GM19467 (cell line): ENCODE measurements around the gene GHRHR.

Experiments used
- ATAC-seq: cut with Tn5 transposase; IDR thresholded peaks from one replicate; pipeline ENCODE4 v1.9.1; 2021; ENCODE audit warnings: mild to moderate bottlenecking, moderate library complexity; ENCODE audit not compliant: unreplicated experiment

Gene GHRHR

GRCh38 chr7:30983914-30984247 lies 20.1 kb downstream of the GHRHR start:
- ATAC-seq: no peak

- no peak for ATAC-seq
These were observed 20.8 kb downstream of the GHRHR start for GRCh38 chr7:30984359-30985107.

- ATAC-seq: no peak
These were observed 22.0 kb downstream of the GHRHR start for GRCh38 chr7:30985756-30986155.

- no peak for ATAC-seq
These were observed 22.6 kb downstream of the GHRHR start for GRCh38 chr7:30986331-30986730.

- no peak for ATAC-seq
These were observed 23.0 kb downstream of the GHRHR start for GRCh38 chr7:30986738-30987137.

GRCh38 chr7:30987178-30987577 lies 23.4 kb downstream of the GHRHR start:
- no peak for ATAC-seq

GRCh38 chr7:30987936-30988335 lies 24.2 kb downstream of the GHRHR start:
- no peak for ATAC-seq

GRCh38 chr7:30988351-30989005 lies 24.7 kb downstream of the GHRHR start:
- ATAC-seq: no peak

- ATAC-seq: no peak
These were observed 25.5 kb downstream of the GHRHR start for GRCh38 chr7:30989008-30989823.

- no peak for ATAC-seq
These were observed 26.3 kb downstream of the GHRHR start for GRCh38 chr7:30989824-30990672.

- no peak for ATAC-seq
These were observed 27.0 kb downstream of the GHRHR start for GRCh38 chr7:30990673-30991170.

- no peak for ATAC-seq
These were observed 28.7 kb downstream of the GHRHR start for GRCh38 chr7:30992414-30992813.

GRCh38 chr7:30994206-30995100 lies 30.7 kb downstream of the GHRHR start:
- ATAC-seq: no peak

- ATAC-seq: no peak
These were observed 31.8 kb downstream of the GHRHR start for GRCh38 chr7:30995536-30995935.

GRCh38 chr7:30996256-30996655 lies 32.5 kb downstream of the GHRHR start:
- ATAC-seq: no peak

- ATAC-seq: no peak
These were observed 33.1 kb downstream of the GHRHR start for GRCh38 chr7:30996883-30997282.

GRCh38 chr7:30997316-30997715 lies 33.6 kb downstream of the GHRHR start:
- ATAC-seq: no peak

GRCh38 chr7:30998180-30998579 lies 34.4 kb downstream of the GHRHR start:
- ATAC-seq: no peak

- no peak for ATAC-seq
These were observed 36.5 kb downstream of the GHRHR start for GRCh38 chr7:31000161-31000693.
